Effector CD8-positive, alpha-beta T cell (primary cell): ENCODE data around the gene PLA2G4E.

ENCODE experiments used
- DNase-seq: peaks from one replicate; lab custom pipeline; 2025; lab: John Stamatoyannopoulos, UW

PLA2G4E gene

GRCh38 chr15:41975669-41976068, 45.2 kb downstream of the PLA2G4E start:
- no peak for DNase-seq

GRCh38 chr15:41974041-41974440, 46.8 kb downstream of the PLA2G4E start:
- DNase-seq = no peak

- DNase-seq = peak; percentile 87
Measured at GRCh38 chr15:41972253-41973242, 48.3 kb downstream of the PLA2G4E start, which contains the start of gene EHD4. Gene EHD4, minus strand, starts transcription at chr15:41972557. Its CDS starts 63 bp downstream, at chr15:41972494.

GRCh38 chr15:41971895-41972252, 49.0 kb downstream of the PLA2G4E start:
- no peak for DNase-seq

- DNase-seq = peak; percentile 36
Measured at GRCh38 chr15:41971089-41971894, 49.5 kb downstream of the PLA2G4E start.

- DNase-seq = no peak
Measured at GRCh38 chr15:41970456-41970855, 50.4 kb downstream of the PLA2G4E start.

- DNase-seq = no peak
Measured at GRCh38 chr15:41969851-41970431, 50.9 kb downstream of the PLA2G4E start.

- no peak for DNase-seq
Measured at GRCh38 chr15:41968701-41969100, 52.1 kb downstream of the PLA2G4E start.

- no peak for DNase-seq
Measured at GRCh38 chr15:41967506-41968206, 53.2 kb downstream of the PLA2G4E start.

- DNase-seq = no peak
Measured at GRCh38 chr15:41966920-41967465, 53.8 kb downstream of the PLA2G4E start.

GRCh38 chr15:41966414-41966812, 54.4 kb downstream of the PLA2G4E start:
- no peak for DNase-seq

GRCh38 chr15:41965441-41966413, 55.1 kb downstream of the PLA2G4E start:
- no peak for DNase-seq

- DNase-seq = no peak
Measured at GRCh38 chr15:41961595-41962202, 59.1 kb downstream of the PLA2G4E start.

- no peak for DNase-seq
Measured at GRCh38 chr15:41961001-41961518, 59.8 kb downstream of the PLA2G4E start.

- DNase-seq = no peak
Measured at GRCh38 chr15:41958002-41958420, 62.8 kb downstream of the PLA2G4E start.

GRCh38 chr15:41957021-41957897, 63.6 kb downstream of the PLA2G4E start:
- no peak for DNase-seq

GRCh38 chr15:41955807-41956525, 64.9 kb downstream of the PLA2G4E start:
- no peak for DNase-seq

- no peak for DNase-seq
Measured at GRCh38 chr15:41955100-41955499, 65.7 kb downstream of the PLA2G4E start.
